Activated naive CD4-positive, alpha-beta T cell treated with anti-CD3 and anti-CD28 coated beads, Interleukin-2, amount 50 U/mL, for 24 hours (primary cell): Measurements from ENCODE around the gene RPS14.
A peak's percentile ranks its signal among the peaks of the same experiment; 100 is the strongest.
"Not testable (repeated sequence)": the region's sequence is repeated elsewhere in the genome, so short reads cannot be mapped to it uniquely, and the experiment has no call there.

Experiments
- H3K27ac Mint-ChIP-seq: one replicate; pipeline ENCODE4 v1.8.0; 2021; ENCODE audit warnings: mild to moderate bottlenecking, mixed read lengths
- H3K27me3 Mint-ChIP-seq: one replicate; pipeline ENCODE4 v1.8.0; 2021; ENCODE audit warnings: mixed read lengths
- H3K36me3 Mint-ChIP-seq: one replicate; pipeline ENCODE4 v1.8.0; 2021; ENCODE audit warnings: mixed read lengths
- H3K4me1 Mint-ChIP-seq: one replicate; pipeline ENCODE4 v1.8.0; 2021; ENCODE audit warnings: mixed read lengths
- H3K4me3 Mint-ChIP-seq: one replicate; pipeline ENCODE4 v1.8.0; 2021; ENCODE audit warnings: mild to moderate bottlenecking, mixed read lengths
- H3K9me3 Mint-ChIP-seq: one replicate; pipeline ENCODE4 v1.8.0; 2021; ENCODE audit warnings: mixed read lengths

The RPS14 gene

GRCh38 chr5:150458802-150459557 is 9.4 kb upstream of the RPS14 start:
- no peaks in the 10 kb centered on the region for H3K36me3 Mint-ChIP-seq
- H3K4me3 Mint-ChIP-seq, result no peak overlapping the region
- H3K27me3 Mint-ChIP-seq, result no peaks in the 10 kb centered on the region
- H3K27ac Mint-ChIP-seq, result peak overlapping the region; percentile 80
- peaks cover 41% of the 10 kb centered on the region for H3K4me1 Mint-ChIP-seq
- H3K9me3 Mint-ChIP-seq, result no peaks in the 10 kb centered on the region

- Mint-ChIP-seq H3K4me3 (peak overlapping the region; percentile 66), H3K4me1 (peaks cover 41% of the 10 kb centered on the region), H3K27me3 (no peaks in the 10 kb centered on the region), H3K27ac (peak overlapping the region; percentile 90), H3K36me3 (no peaks in the 10 kb centered on the region), H3K9me3 (no peaks in the 10 kb centered on the region)
Observed at GRCh38 chr5:150457562-150458240, 8.2 kb upstream of the RPS14 start.

- no peaks in the 10 kb centered on the region for H3K9me3 Mint-ChIP-seq
- peak overlapping the region; percentile 90 for H3K27ac Mint-ChIP-seq
- H3K4me3 Mint-ChIP-seq, result peak overlapping the region; percentile 49
- no peaks in the 10 kb centered on the region for H3K27me3 Mint-ChIP-seq
- peaks cover 41% of the 10 kb centered on the region for H3K4me1 Mint-ChIP-seq
- H3K36me3 Mint-ChIP-seq, result no peaks in the 10 kb centered on the region
Observed at GRCh38 chr5:150457121-150457520, 7.6 kb upstream of the RPS14 start.

GRCh38 chr5:150454492-150455229 is 5.1 kb upstream of the RPS14 start:
- Mint-ChIP-seq H3K4me1 (peaks cover 27% of the 10 kb centered on the region), H3K9me3 (no peaks in the 10 kb centered on the region), H3K4me3 (no peak overlapping the region), H3K27me3 (no peaks in the 10 kb centered on the region), H3K27ac (no peak overlapping the region), H3K36me3 (no peaks in the 10 kb centered on the region)

GRCh38 chr5:150454027-150454426 is 4.5 kb upstream of the RPS14 start:
- H3K4me3 Mint-ChIP-seq, H3K27me3 Mint-ChIP-seq, H3K9me3 Mint-ChIP-seq, H3K27ac Mint-ChIP-seq, H3K36me3 Mint-ChIP-seq: not testable (repeated sequence)
- peaks cover 21% of the 10 kb centered on the region for H3K4me1 Mint-ChIP-seq

GRCh38 chr5:150452914-150453313 is 3.4 kb upstream of the RPS14 start:
- Mint-ChIP-seq H3K27me3 (no peaks in the 10 kb centered on the region), H3K9me3 (no peaks in the 10 kb centered on the region), H3K27ac (no peak overlapping the region), H3K36me3 (peaks cover 14% of the 10 kb centered on the region), H3K4me1 (peaks cover 17% of the 10 kb centered on the region), H3K4me3 (no peak overlapping the region)

GRCh38 chr5:150451594-150451993 is 2.1 kb upstream of the RPS14 start:
- H3K27ac Mint-ChIP-seq, result no peak overlapping the region
- peaks cover 26% of the 10 kb centered on the region for H3K36me3 Mint-ChIP-seq

GRCh38 chr5:150448952-150449516 is 505 bp downstream of the RPS14 start:
- Mint-ChIP-seq H3K27ac (peak overlapping the region; percentile 100), H3K9me3 (no peaks in the 10 kb centered on the region), H3K4me3 (peak overlapping the region; percentile 98), H3K36me3 (peaks cover 35% of the 10 kb centered on the region), H3K4me1 (peaks cover 28% of the 10 kb centered on the region), H3K27me3 (no peaks in the 10 kb centered on the region)

More at GRCh38 chr5:150451594-150451993, 2.1 kb upstream of the RPS14 start:
- no peaks in the 10 kb centered on the region for H3K9me3 Mint-ChIP-seq
- H3K27me3 Mint-ChIP-seq, result no peaks in the 10 kb centered on the region
- H3K4me3 Mint-ChIP-seq, result no peak overlapping the region
- H3K4me1 Mint-ChIP-seq, result peaks cover 15% of the 10 kb centered on the region

- H3K27ac Mint-ChIP-seq, result peak overlapping the region; percentile 100
- H3K4me3 Mint-ChIP-seq, result peak overlapping the region; percentile 98
- peaks cover 39% of the 10 kb centered on the region for H3K36me3 Mint-ChIP-seq
- peaks cover 33% of the 10 kb centered on the region for H3K4me1 Mint-ChIP-seq
- H3K9me3 Mint-ChIP-seq, result no peaks in the 10 kb centered on the region
- H3K27me3 Mint-ChIP-seq, result no peaks in the 10 kb centered on the region
Observed at GRCh38 chr5:150448334-150448733, 1.2 kb downstream of the RPS14 start.

- H3K4me1 Mint-ChIP-seq, result peaks cover 36% of the 10 kb centered on the region
Observed at GRCh38 chr5:150447188-150447587, 2.4 kb downstream of the RPS14 start.

GRCh38 chr5:150446583-150446982 is 3.0 kb downstream of the RPS14 start:
- peak overlapping the region; percentile 100 for H3K27ac Mint-ChIP-seq
- peaks cover 40% of the 10 kb centered on the region for H3K36me3 Mint-ChIP-seq
- H3K4me3 Mint-ChIP-seq, result peak overlapping the region; percentile 98
- peaks cover 36% of the 10 kb centered on the region for H3K4me1 Mint-ChIP-seq
- H3K9me3 Mint-ChIP-seq, result no peaks in the 10 kb centered on the region
- H3K27me3 Mint-ChIP-seq, result no peaks in the 10 kb centered on the region

More at GRCh38 chr5:150447188-150447587, 2.4 kb downstream of the RPS14 start:
- Mint-ChIP-seq H3K27me3 (no peaks in the 10 kb centered on the region), H3K36me3 (peaks cover 40% of the 10 kb centered on the region), H3K4me3 (peak overlapping the region; percentile 98), H3K9me3 (no peaks in the 10 kb centered on the region), H3K27ac (peak overlapping the region; percentile 100)

GRCh38 chr5:150446088-150446487 is 3.5 kb downstream of the RPS14 start:
- no peaks in the 10 kb centered on the region for H3K27me3 Mint-ChIP-seq
- H3K4me1 Mint-ChIP-seq, result peaks cover 36% of the 10 kb centered on the region
- H3K4me3 Mint-ChIP-seq, result peak overlapping the region; percentile 98
- no peaks in the 10 kb centered on the region for H3K9me3 Mint-ChIP-seq
- H3K27ac Mint-ChIP-seq, result peak overlapping the region; percentile 100
- peaks cover 40% of the 10 kb centered on the region for H3K36me3 Mint-ChIP-seq

- Mint-ChIP-seq H3K27ac (peak overlapping the region; percentile 95), H3K36me3 (peaks cover 40% of the 10 kb centered on the region), H3K4me3 (peak overlapping the region; percentile 28), H3K9me3 (no peaks in the 10 kb centered on the region), H3K27me3 (no peaks in the 10 kb centered on the region), H3K4me1 (peaks cover 36% of the 10 kb centered on the region)
Observed at GRCh38 chr5:150444770-150445169, 4.8 kb downstream of the RPS14 start.

GRCh38 chr5:150443242-150444075 is 6.1 kb downstream of the RPS14 start:
- peak overlapping the region; percentile 1 for H3K4me3 Mint-ChIP-seq
- H3K36me3 Mint-ChIP-seq, result peaks cover 31% of the 10 kb centered on the region
- H3K27ac Mint-ChIP-seq, result peak overlapping the region; percentile 77

GRCh38 chr5:150442699-150443080 is 6.8 kb downstream of the RPS14 start:
- peaks cover 29% of the 10 kb centered on the region for H3K4me1 Mint-ChIP-seq
- no peaks in the 10 kb centered on the region for H3K9me3 Mint-ChIP-seq
- no peak overlapping the region for H3K4me3 Mint-ChIP-seq
- H3K36me3 Mint-ChIP-seq, result peaks cover 23% of the 10 kb centered on the region
- H3K27me3 Mint-ChIP-seq, result no peaks in the 10 kb centered on the region
- H3K27ac Mint-ChIP-seq, result peak overlapping the region; percentile 74

More at GRCh38 chr5:150443242-150444075, 6.1 kb downstream of the RPS14 start:
- Mint-ChIP-seq H3K4me1 (peaks cover 36% of the 10 kb centered on the region), H3K9me3 (no peaks in the 10 kb centered on the region), H3K27me3 (no peaks in the 10 kb centered on the region)
